ENCODE results near the gene PGBD1. TPM values are rescaled to one million over a fixed set of nuclear protein-coding genes. Genes with fewer than 3 reads are reported as not detected.

The PGBD1 gene
- total RNA-seq, 1 donor = 5.6 TPM

DNA sequence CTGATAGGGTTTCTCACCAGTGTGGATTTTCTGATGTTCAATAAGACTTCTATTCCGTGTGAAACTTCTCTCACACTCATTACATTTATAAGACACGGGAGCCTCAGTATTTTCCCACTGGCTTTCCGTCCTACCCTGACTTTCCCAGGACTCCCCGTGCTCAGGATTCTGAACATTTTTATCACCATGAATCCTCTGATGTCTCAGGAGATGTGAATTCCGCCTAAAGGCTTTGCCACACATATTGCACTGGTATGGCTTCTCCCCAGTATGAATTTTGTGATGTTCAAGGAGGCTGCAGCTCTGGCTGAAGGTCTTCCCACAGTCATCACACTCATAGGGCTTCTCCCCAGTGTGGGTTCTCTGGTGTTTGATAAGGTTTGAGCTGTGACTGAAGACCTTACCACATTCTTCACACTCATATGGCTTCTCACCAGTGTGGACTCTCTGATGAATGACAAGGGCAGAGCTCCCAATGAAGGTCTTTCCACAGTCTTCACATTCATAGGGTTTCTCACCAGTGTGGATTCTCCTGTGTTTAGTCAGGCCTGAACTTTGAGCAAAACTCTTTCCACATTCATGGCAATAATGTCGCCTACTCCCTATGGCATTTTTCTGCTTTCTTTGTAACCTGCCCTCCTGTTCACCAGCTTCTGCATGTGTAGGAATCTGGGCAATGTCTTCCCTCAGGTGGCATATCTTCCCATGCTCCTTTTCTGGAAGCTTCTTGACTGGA is 36.0 kb upstream of the PGBD1 start:
- H3K4me3 ChIP-seq (ENCODE audit: low read depth, low read length) = no peak overlapping the region
- no peak for TF ChIP-seq CTCF (IDR thresholded peaks at IDR 0.05; ENCODE audit: insufficient read depth, low read depth, low read length)
- DNase-seq (ENCODE audit: low read depth) = no peak

DNA sequence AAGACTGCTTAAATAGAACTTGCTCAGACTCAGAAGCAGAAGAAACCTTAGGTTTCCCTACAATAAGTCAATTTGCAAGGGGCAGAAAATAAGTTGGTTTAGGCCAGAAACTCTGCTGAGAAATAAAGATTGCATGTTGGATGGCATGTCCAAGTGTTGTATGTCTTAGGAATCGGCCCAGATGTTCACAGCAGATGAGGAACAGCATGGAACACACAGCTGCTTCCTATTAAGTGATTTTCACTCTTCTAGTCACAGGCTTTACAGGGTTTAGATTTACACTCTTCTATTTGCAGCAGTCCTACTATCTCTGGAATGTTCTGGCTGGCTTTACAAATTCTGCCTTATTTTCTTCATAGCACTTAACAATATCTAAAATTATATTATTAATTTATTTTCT is 32.5 kb upstream of the PGBD1 start:
- DNase-seq (ENCODE audit: low read depth) = no peak
- H3K4me3 ChIP-seq (ENCODE audit: low read depth, low read length) = no peak overlapping the region
- no peak for TF ChIP-seq CTCF (IDR thresholded peaks at IDR 0.05; ENCODE audit: insufficient read depth, low read depth, low read length)

GRCh38 chr6:28250747-28251146 is 30.6 kb upstream of the PGBD1 start:
- TF ChIP-seq CTCF (IDR thresholded peaks at IDR 0.05; ENCODE audit: insufficient read depth, low read depth, low read length) = no peak
- peak overlapping the region; percentile 71 for H3K4me3 ChIP-seq (ENCODE audit: low read depth, low read length)
- DNase-seq (ENCODE audit: low read depth) = no peak

GRCh38 chr6:28251661-28252008 is 29.7 kb upstream of the PGBD1 start:
- peak overlapping the region; percentile 71 for H3K4me3 ChIP-seq (ENCODE audit: low read depth, low read length)
- DNase-seq (ENCODE audit: low read depth) = no peak
- TF ChIP-seq CTCF (IDR thresholded peaks at IDR 0.05; ENCODE audit: insufficient read depth, low read depth, low read length) = no peak

DNA sequence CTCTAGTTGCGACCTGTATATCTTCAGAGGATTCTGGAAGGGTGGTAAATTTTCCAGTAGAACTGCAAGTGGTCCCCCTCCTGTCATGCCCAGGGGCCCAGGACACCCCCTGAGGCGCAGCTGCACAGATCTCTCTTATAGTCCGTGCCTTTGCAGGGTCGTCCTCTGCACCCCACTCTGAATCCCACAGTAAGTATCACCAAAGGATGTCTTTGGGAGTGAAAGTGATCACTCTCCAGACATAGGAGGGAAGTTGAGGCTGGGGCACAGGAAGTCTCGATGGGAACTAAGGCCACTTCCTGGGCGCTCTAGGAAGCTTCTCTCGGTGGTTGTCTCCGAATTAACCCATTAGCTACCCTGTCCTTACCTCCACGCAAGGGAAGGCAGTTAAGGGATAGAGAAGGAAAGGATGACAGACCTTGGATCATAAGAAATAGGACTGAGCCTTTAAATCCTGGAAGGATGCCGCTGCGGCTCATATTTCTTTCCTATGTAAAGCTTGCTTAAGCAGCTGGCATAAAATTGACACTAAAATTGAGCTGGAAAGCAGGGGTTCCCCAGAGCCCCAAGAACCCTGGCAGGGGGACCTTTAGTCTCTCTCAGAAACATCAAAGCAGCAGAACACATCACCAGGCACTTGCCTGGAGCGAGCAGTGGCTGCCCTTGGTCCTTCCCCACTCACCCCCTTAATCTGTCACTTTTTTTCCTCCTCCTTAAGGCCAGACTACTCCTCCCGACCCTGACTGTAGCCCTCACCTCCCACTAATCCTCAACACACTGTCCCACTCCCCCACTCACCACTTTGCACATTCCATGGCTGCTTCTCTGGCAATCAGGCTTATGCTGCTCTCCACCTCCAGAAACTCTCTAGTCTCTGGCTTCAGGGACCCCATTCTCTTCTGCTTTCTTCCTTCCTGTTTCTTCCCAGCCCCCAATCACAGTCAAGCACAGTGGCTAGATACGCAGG is 29.1 kb upstream of the PGBD1 start, which contains the start of gene ZKSCAN4:
Gene ZKSCAN4, minus strand, starts transcription at position 261 of the 967 bp plus-strand sequence. CDS start 289 bp downstream, outside the sequence.
- DNase-seq (ENCODE audit: low read depth) = peak; percentile 90
- H3K4me3 ChIP-seq (ENCODE audit: low read depth, low read length) = peak within 1 kb of the TSS; percentile 71
- TF ChIP-seq CTCF (IDR thresholded peaks at IDR 0.05; ENCODE audit: insufficient read depth, low read depth, low read length) = no peak

GRCh38 chr6:28254121-28254519 is 27.3 kb upstream of the PGBD1 start:
- no peak for TF ChIP-seq CTCF (IDR thresholded peaks at IDR 0.05; ENCODE audit: insufficient read depth, low read depth, low read length)
- H3K4me3 ChIP-seq (ENCODE audit: low read depth, low read length) = no peak overlapping the region
- no peak for DNase-seq (ENCODE audit: low read depth)

Measured in fibroblast of villous mesenchyme (primary cell).